Measurements from ENCODE around the gene WDR35.

DNA sequence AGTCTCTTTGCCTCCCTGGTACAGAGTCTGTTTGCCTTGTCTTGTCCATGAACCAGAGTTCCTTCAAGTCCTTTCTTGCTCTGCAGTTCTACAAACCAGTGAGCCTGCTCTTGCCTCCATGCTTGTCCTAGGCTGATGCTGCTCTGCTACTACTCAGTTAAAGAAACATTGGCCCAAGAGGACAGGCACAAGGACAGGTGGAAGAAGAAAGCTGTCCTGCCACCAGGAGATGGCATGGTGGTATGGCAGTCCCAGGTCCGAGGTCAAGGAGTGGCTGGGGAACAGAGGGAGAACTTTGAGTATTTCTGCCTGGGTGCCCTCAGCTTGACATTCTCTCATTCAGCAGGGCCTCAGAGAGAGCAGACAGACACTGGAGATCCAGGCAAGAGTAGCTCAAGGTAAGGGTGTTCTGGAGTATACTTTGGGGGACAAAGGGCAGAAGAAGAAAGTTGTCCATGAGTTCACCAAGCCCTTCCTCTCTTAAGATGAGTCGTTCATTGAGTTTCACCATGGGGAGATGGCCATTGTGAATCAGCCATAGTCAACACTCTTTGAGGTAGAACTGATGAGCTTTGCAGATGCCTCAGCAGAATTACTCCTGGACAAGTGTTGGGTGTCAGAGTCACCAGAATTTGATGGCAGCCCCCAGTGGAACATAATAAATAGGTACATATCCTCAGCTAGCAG is 108.5 kb downstream of the WDR35 start:
- TF ChIP-seq EZH2 (IDR thresholded peaks at IDR 0.05; ENCODE audit: borderline replicate concordance, low read depth, low read length, severe bottlenecking) (no peak), CTCF (IDR thresholded peaks at IDR 0.05; ENCODE audit: borderline replicate concordance, extremely low read depth, low read length, poor library complexity, severe bottlenecking) (no peak)

All from DND-41 (cell line).